ENCODE results near the gene STAB2.

- TF ChIP-seq RXRA (IDR thresholded peaks at IDR 0.05; ENCODE audit: insufficient read depth, low read depth, low read length) (no peak), EGR1 (IDR thresholded peaks at IDR 0.05; ENCODE audit: borderline replicate concordance, low read depth, low read length) (no peak), POLR2A (IDR thresholded peaks at IDR 0.05; ENCODE audit: control extremely low read depth in 1 of 2, low read depth in 2 of 2, low read length in 2 of 2) (no peak), KDM1A (IDR thresholded peaks at IDR 0.05; ENCODE audit: borderline replicate concordance, low read length) (no peak), RAD21 (IDR thresholded peaks at IDR 0.05 in 1 of 2, conservative IDR thresholded peaks at IDR 0.05 in 1 of 2; ENCODE audit: low read depth in 2 of 2, low read length in 2 of 2) (no peak), CTCF (IDR thresholded peaks at IDR 0.05; ENCODE audit: control extremely low read depth in 1 of 3, insufficient read depth in 1 of 3, low read depth in 1 of 3, low read length in 3 of 3) (no peak), SIN3A (conservative IDR thresholded peaks at IDR 0.05 in 1 of 2, IDR thresholded peaks at IDR 0.05 in 1 of 2; ENCODE audit: low read depth in 1 of 2, low read length in 2 of 2) (no peak)
Observed at GRCh38 chr12:103667125-103667524, 80.1 kb downstream of the STAB2 start.
